ENCODE data around the gene CALR.
"Not testable (repeated sequence)": the region's sequence is repeated elsewhere in the genome, so short reads cannot be mapped to it uniquely, and the experiment has no call there.

The CALR gene

DNA sequence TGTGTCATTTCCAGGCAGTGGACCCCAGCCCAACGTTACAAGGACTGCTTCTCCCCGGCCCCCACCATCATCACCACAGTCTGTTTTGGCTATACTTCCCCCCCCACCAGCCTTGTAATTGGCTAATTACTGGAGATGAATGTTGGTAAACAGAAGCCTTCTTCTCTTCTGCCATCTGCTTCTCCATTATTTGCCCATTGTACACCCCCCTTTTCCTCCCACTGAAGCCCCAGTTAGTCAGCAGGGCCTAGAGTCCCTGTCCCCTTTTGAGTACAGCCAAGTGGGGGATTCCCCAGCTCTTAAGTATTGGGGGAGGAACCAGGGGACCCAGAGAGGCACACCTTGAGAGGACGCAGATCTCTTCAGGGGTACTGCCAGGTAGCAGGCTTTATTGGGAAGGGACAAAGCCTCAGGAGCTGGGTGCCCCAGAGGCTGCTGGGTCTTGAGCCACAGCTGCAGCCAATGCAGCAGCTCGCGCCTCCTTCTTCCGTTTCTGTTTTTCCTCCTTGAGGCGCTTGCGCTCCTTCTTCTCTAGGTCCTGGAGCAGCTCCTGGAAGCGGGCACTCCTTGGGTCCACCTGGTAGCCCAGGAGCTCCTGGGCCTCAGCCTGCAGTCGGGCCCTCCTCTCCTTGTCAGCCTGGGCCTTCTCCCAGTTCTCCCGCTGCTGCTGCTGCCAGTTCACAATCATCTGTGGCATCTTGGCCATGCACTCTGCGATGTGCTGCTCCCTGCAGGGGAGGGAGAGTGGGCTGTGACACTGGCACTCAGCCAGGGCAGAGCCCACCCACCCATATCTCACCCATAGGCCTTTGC, 15.6 kb downstream of the CALR start:
- DNase-seq: no peak

DNA sequence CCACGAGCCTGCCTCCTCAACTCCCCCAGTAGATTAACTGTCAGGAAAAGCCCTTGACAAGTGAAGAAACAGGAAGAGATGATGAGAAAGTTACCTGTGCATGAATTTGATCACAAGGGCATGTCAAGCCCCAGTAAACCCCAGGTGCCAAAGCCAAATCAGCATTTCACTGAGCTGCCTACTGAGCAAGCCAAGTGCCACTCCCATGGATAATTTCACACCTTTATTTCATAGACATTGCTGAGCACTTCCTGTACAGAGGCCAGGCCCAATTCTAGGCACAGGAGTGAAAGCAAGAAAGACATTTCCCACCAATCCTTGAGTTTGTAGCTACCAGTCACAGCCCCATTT, 16.2 kb downstream of the CALR start:
- DNase-seq: no peak

DNA sequence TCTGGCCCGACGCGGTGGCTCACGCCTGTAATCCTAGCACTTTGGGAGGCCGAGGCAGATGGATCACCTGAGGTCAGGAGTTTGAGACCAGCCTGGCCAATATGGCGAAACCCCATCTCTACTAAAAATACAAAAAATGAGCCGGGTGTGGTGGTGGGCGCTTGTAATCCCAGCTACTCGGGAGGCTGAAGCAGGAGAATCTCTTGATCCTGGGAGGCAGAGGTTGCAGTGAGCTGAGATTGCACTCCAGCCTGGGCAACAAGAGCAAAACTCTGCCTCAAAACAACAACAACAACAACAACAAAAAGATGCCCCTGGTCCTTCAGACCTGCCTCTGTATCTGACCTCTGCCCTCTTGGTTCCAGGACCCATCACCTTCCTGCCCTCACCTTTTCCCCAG, 17.2 kb downstream of the CALR start:
- DNase-seq: not testable (repeated sequence)

DNA sequence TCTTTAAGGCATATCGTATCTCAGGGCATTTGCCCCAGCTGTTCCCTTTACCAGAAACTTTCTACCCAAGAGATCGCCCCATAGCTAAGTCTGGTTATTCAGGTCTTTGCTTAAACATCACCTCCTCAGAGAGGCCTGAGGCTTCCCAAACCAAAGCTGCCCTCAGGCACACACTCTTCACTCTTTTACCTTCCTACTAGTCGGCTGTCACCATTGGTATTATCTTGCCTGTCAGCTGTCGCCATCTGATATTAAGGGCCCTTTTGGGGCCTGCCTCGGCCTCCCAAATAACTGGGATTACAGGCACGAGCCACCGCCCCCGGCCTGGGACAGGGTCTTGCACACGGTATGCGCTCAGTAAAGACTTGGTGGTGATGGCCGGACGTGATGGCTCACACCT, 17.6 kb downstream of the CALR start:
- DNase-seq: no peak

DNA sequence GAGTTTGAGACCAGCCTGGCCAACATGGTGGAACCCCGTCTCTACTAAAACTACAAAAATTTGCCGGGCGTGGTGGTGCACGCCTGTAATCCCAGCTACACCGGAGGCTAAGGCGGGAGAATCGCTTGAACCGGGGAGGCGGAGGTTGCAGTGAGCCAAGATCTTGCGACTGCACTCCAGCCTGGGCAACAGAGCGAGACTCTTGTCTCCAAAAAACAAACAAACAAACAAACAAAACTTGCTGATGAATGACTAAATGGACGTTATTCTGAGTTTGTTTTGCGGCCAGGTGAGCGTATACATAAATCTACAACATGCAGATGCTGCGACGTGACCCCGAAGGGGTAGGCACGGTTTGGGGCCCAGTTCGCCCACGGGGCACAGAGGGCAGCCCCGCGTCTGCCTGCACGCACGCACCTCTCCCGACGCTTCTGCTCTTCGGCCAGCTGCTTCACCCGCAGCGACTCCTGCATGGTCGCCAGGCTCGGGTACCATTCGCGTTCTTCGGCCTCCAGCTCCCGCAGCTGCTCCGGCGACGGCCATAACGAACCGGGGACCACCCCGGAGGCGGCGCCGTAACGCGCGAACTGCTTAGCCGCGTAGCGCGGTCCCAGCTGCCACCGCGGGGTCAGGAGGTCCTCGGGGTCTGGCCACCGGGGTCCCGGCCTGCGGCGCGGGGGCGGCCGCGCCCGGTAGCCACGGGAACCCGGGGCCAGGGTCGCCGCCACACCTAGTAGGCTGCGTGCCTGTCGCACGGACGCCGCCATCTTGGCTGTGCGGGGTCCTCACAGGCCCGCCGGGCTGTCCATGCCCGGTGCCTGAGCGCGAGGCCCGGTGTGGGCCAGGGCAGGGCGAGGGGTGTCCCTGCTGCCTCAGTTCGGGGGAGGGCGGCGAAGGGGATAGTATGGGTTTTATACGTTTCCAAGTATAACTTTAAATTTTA, 18.3 kb downstream of the CALR start, which contains the start of gene GADD45GIP1:
Gene GADD45GIP1, minus strand, starts transcription at position 778 of the 943 bp plus-strand sequence. Its CDS starts 11 bp downstream, at position 767.
- DNase-seq: peak; percentile 93

DNA sequence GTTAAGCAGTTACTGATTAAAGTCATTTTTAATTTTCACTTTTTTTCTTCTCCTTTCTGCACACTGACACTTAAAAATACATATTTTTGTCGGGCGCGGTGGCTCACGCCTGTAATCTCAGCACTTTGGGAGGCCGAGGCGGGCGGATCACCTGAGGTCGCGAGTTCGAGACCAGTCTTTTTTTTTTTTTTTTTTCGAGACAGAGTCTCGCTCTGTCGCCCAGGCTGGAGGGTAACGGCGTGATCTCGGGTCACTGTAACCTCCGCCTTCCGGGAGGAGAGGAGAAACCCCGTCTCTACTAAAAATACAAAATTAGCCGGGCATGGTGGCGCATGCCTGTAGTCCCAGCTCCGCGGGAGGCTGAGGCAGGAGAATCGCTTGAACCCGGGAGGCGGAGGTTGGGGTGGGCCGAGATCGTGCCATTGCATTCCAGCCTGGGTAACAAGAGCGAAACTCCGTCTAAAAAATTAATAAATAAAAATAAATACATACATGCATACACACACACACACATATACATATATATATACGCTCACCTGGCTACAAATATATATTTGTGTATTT, 19.1 kb downstream of the CALR start:
- DNase-seq: not testable (repeated sequence)

DNA sequence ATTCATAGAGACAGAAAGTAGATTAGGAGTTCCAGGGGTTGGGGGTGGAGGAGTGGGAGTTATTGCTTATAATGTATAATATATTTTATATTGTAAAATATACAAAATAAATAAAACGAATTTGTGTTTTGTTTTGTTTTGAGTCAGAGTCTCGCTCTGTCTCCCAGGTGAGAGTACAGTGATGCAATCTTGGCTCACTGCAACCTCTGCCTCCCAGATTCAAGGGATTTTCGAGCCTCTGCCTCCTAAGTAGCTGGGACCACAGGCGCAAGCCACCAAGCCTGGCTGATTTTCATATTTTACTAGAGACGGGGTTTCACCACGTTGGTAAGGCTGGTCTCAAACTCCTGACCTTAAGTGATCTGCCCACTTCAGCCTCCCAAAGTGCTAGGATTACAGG, 21.1 kb downstream of the CALR start:
- DNase-seq: no peak

DNA sequence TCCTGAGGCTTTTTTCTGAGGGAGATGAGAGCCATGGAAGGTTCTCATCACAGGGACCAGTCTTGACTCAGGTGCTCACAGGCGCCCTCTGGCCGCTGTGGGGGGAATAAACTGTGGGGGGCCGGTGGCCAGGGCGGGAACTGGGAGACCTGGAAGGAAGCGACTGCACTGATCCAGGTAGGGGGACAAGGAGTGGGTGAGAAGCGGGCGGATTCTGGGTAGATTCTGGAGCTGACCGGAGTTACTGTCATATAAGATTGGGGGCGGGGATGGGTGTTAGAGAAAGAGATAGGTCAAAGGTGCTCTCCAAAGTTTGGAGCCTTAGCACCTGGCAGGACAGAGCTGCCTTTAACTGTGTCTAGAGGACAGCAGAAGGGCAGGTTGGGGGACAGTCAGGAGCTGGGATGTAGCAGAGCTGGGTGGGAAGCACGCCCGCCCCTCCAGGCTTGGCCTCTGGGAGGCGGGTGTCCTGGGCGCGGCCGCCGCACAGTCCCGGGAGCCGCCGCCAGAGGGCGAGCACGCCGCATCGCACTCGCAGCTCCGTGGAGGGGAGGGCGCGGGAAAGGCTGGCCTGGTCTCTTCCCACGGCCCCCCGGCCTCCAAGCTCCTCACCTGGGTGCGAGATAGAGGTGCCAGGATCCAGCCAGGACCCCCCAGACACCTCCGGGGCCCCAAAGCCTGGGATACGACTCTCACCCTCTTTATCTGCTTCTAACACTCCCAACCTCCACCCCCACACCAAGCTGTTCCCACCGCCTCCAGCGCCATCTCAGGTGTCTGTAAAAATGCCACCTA, 26.8 kb downstream of the CALR start:
- peak; percentile 91 for DNase-seq

DNA sequence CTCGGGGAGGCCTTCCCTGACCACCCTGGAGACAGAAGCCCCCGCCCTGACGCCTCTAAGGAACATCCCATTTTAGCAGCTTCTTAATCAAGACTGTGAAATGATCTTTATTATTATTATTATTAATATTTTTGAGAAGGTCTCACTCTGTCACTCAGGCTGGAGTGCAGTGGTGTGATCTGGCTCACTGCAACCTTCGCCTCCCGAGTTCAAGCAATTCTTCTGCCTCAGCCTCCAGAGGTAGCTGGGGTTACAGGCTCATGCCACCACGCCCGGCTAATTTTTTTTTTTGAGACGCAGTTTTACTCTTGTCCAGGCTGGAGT, 27.4 kb downstream of the CALR start:
- DNase-seq: no peak

DNA sequence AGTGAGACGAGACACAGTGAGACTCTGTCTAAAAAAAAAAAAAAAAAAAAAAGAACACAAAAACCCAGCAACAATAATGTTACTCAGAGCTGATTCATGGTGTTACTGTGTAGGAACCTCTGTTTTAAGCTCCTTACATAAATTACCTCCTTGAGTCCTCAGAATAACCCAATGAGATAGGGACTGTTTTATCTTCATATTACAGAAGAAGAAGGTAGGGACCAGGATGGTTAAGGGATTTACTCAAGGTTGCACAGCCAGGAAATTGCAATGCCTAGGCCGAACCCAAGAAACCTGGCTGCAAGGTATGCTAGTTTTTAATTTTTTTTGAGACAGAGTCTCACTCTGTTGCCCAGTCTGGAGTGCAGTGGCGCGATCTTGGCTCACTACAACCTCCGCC, 29.5 kb downstream of the CALR start:
- DNase-seq: no peak

DNA sequence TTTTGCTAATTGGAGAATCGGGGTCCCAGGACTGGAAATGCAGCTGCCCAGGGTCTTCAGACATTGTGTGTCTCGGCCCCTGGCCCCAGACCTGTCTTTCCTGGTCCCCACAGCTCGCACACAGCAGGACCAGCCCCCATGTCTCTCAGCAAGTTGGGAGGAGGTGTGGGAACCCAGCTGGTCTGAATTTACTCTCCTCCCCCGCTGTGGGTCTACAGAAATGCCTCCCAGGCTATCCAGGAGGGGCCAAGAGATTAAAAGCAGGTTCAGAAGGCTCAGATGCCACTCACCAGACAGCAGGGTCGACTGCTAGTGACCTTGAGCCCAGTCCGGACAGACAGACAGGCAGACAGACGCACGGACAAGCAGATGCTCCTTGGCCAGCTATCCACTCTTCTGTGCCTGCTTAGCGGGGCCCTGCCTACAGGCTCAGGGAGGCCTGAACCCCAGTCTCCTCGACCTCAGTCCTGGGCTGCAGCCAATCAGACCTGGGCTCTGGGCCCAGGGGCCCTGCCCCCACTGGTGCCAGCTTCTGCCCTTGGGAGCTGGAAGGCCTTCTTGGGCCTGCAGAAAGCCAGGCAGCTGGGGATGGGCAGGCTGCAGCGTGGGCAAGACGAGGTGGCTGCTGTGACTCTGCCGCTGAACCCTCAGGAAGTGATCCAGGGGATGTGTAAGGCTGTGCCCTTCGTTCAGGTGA, 31.0 kb downstream of the CALR start, which contains the start of gene DAND5:
Gene DAND5, plus strand, starts transcription at position 285 of the 697 bp plus-strand sequence. Its CDS starts 85 bp downstream, at position 370.
- DNase-seq: peak; percentile 43

DNA sequence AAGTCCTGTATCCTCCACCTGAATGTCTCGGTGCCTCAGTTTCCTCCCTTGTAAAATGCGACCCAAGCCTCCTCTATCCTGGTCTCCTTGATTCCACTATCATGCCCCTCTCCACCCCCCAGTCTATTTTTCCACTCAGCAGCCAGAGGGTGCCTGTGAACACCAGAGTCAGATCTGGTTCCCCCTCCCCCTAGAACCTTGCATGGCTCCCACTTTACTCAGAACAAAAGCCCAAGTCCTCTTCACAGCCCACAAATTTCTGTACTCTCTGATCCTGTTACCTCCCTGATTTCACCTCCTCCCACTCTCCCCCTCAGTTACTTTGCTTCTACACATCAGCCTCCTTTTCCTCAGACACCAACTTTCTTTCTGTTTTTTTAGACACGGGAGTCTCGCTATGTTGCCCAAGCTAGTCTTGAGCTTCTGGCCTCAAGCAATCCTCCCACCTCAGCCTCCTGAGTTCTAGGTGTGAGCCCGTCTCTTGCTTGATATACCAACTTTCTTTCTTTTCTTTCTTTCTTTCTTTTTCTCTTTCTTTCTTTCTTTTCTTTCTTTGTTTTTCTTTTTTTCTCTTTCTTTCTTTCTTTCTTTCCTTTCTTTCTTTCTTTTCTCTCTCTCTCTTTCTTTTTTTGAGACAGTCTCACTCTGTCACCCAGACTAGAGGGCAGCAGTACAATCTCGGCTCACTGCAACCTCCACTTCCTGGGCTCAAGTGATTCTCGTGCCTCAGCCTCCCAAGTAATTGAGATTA, 31.8 kb downstream of the CALR start:
- DNase-seq: no peak

DNA sequence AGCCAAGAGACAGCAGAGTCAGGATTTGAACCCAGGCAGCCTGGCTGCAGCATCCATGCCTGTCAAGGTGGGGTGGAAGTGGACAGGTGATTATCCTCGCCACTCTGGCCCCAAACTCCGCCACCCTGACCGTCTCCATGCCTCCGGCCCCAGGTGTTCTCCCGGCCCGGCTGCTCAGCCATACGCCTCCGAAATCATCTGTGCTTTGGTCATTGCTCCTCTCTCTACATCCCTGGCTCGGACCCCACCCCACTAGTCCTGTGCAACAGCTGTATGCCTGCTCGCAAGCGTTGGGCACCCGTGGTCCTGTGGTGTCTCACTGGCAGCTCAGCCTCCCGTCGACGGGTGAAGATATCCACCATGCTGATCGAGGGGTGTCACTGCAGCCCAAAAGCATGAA, 34.8 kb downstream of the CALR start:
- no peak for DNase-seq

DNA sequence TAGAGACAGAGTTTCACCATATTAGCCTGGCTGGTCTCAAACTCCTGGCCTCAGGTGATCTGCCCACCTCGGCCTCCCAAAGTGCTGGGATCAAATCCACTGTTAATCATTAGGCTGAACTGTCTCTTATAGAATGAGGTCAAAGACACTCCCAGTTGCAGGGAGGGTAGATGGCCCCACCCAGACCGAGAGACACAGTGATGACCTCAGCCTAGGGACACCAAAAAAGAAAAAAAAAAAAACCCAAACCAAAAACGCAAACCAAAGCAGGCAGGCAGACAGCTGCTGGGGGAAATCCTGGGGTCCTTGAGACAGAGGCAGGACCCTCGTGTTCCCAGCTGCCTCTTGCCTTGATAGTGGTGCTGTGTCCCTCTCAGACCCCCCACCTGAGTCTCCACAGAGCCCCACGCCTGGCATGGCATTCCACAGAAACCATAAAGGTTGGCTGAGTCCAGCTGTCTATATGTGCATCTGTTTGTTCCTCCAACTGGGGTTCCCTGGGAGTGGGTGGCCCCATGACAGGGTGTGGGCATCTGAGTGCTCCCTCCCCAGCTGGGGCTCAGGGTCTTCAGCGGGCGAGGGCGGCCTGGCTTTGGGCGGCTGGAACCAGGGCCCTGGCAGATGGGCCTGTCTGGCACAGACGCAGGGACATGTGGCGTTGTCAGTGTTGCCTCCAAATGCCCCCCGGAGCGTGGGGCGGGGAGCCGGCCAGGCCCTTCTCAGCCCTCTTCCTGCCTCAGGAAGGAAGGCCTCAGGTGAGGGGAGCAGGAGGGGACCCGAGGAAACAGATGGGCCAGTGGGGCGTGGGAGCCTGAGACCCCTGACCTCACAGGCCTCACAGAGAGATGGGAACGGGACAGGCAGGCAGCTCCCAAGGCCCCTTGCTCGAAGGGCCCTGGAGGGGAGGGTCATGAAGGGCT, 36.2 kb downstream of the CALR start:
- peak; percentile 60 for DNase-seq

DNA sequence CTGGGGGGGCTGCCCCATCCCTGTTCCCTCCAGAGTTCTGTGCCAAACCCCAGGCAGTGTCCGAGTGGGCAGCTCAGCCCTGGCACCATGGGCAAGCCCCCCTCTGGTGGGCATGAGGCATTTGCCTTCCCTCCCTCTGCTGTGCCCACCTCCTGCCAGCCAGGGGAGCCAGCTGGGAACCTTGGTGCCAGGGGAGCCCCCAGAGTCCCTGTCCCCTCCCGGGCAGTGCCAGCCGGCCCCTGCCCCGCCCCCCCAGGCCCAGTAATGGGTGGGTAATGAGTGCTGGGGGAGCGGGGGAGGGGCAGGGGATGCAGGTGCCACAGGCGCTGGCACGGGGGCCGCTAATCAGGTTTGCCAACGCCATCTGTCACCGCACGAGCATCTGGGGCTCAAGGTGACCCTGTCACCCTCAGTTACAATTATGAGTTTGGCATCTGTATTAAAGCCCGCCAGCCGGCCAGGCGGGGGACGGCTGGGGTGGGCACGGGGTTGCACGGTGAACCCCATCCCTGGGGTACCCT, 36.9 kb downstream of the CALR start:
- DNase-seq: no peak

DNA sequence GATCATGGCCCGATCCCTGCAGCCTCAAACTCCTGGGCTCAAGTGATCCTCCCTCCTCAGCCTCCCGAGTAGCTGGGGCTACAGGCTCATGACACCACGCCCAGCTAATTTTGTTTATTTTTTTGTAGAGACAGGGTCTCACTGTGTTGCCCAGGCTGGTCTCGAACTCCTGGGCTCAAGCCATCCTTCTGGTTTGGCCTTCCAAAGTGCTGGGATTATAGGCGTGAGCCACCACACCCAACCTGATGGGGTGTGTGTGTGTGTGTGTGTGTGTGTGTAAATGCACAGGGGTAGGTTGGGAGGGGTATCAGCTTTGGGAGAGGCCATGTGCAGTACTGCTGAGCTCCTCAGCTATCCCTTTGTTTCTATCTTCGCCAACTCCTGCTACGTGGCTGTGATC, 37.7 kb downstream of the CALR start:
- not testable (repeated sequence) for DNase-seq

DNA sequence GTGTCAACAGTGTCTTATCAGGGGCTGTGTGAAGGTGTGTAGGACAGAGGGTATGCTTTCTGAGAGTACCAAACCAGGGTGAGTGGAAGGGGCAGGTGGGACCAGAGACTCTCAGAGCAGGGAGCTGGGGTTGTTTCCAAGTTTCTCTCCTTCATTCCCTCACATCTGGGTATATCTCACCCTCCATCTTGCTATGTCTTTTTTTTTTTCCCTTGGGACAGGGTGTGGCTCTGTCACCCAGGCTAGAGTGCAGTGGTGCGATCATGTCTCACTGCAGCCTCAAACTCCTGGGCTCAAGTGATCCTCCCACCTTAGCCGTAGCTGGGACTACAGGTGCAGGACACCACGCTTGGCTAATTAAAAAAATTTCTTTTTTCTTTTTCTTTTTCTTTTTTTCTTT, 41.6 kb downstream of the CALR start:
- DNase-seq: no peak

DNA sequence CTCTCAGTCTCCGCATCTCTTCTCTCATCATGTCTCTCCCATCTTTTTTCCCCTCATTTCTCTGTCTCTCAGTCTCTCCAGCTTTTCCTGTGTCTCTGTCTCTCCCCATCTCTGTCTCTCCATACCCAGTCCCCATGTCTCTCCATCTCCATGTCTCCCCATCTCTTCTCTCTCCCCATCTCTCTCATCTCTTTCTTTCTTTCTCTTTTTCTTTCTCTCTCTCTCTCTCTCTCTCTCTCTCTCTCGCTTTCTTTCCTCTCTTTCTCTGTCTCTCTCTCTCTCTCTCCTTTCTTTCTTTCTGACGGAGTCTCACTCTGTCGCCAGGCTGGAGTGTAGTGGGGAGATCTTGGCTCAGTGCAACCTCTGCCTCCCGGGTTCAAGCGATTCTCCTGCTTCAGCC, 44.2 kb downstream of the CALR start:
- DNase-seq: no peak

DNA sequence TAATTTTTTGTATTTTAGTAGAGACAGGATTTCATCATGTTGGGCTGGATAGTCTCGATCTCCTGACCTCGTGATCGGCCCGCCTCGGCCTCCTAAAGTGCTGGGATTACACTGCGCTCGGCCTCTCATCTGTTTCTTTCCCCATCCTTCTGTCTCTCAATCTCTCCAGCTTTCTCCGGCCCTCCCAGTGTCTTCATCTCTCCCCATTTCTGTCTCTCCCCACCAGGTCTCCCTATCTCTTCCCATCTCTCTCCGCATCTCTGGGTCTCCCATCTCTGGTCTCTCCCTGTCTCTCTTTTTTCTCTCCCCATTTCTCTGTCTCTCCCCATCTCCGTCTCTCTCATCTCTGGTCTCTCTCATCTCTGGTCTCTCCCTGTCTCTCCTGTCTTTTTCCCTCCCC, 44.7 kb downstream of the CALR start:
- DNase-seq: no peak

Measured in hematopoietic multipotent progenitor cell treated with erythropoietin and hydrocortisone succinate and interleukin-3 and kit ligand, for 4 days (in vitro differentiated cells).